Keratinocyte (primary cell): ENCODE data around the gene CACHD1. TPM values are rescaled to one million over a fixed set of nuclear protein-coding genes. Genes with fewer than 3 reads are reported as not detected.

Experiments
- DNase-seq: peaks from one replicate; pipeline ENCODE4 v3.0.0-alpha.2; 2011; ENCODE audit warnings: low read depth, missing footprints, low spot score
- FAIRE-seq: peaks from 2 replicates; lab custom pipeline; 2011; peaks lifted over from hg19 to GRCh38; lab: Jason Lieb, UNC
- H2AFZ ChIP-seq: 2 replicates; pipeline ENCODE4 v1.6.0; 2012; ENCODE audit warnings: low read length, control low read depth, inconsistent platforms; ENCODE audit not compliant: control insufficient read depth
- H3K27ac ChIP-seq: 2 replicates; pipeline ENCODE4 v1.5.1; 2011; ENCODE audit warnings: low read length; ENCODE audit not compliant: control insufficient read depth, insufficient read depth
- H3K27me3 ChIP-seq: 3 replicates; pipeline ENCODE4 v1.6.0; 2011; ENCODE audit warnings: low read length; ENCODE audit not compliant: control insufficient read depth, insufficient read depth; ENCODE audit errors: extremely low read depth
- H3K36me3 ChIP-seq, 2 experiments: 2 replicates in 1 of 2; 3 replicates in 1 of 2; pipeline ENCODE4 v1.5.1; 2011; ENCODE audit warnings: low read length in 2 of 2, mild to moderate bottlenecking in 1 of 2; ENCODE audit not compliant: control insufficient read depth in 2 of 2, insufficient read depth in 2 of 2; ENCODE audit errors: extremely low read depth in 1 of 2
- H3K4me1 ChIP-seq: 3 replicates; pipeline ENCODE4 v1.5.1; 2011; ENCODE audit warnings: low read length; ENCODE audit not compliant: control insufficient read depth, insufficient read depth; ENCODE audit errors: extremely low read depth
- H3K4me2 ChIP-seq: 3 replicates; pipeline ENCODE4 v1.6.0; 2011; ENCODE audit warnings: low read depth, low read length; ENCODE audit not compliant: control insufficient read depth, insufficient read depth; ENCODE audit errors: extremely low read depth
- H3K4me3 ChIP-seq, 3 experiments: fragments of 200-600 bp in 1 of 3; sonication (generic) in 1 of 3; 2 replicates in 2 of 3; 3 replicates in 1 of 3; pipeline ENCODE4 v1.5.1; 2011 to 2016; ENCODE audit warnings: low read length in 3 of 3, mild to moderate bottlenecking in 3 of 3, control low read depth in 2 of 3, inconsistent platforms in 1 of 3, low read depth in 1 of 3, mixed read lengths in 1 of 3, mixed run types in 1 of 3, moderate library complexity in 1 of 3; ENCODE audit not compliant: control insufficient read depth in 2 of 3, insufficient read depth in 2 of 3; ENCODE audit errors: extremely low read depth in 1 of 3
- H3K79me2 ChIP-seq: 2 replicates; pipeline ENCODE4 v1.6.0; 2012; ENCODE audit warnings: low read length; ENCODE audit not compliant: control insufficient read depth, insufficient read depth
- H3K9ac ChIP-seq: 3 replicates; pipeline ENCODE4 v1.6.0; 2011; ENCODE audit warnings: low read length; ENCODE audit not compliant: control insufficient read depth, insufficient read depth; ENCODE audit errors: extremely low read depth
- H3K9me1 ChIP-seq: 3 replicates; pipeline ENCODE4 v1.6.0; 2011; ENCODE audit warnings: low read length; ENCODE audit not compliant: control insufficient read depth, insufficient read depth; ENCODE audit errors: extremely low read depth
- H3K9me3 ChIP-seq: 2 replicates; pipeline ENCODE4 v1.5.1; 2012; ENCODE audit warnings: low read depth, low read length; ENCODE audit not compliant: control insufficient read depth
- H4K20me1 ChIP-seq: 3 replicates; pipeline ENCODE4 v1.6.0; 2011; ENCODE audit warnings: low read length; ENCODE audit not compliant: control insufficient read depth, insufficient read depth; ENCODE audit errors: extremely low read depth
- EZH2 ChIP-seq: IDR thresholded peaks from one replicate; pipeline ENCODE4 v1.6.1; 2012; ENCODE audit warnings: inconsistent platforms, mild to moderate bottlenecking, low read length, moderate library complexity
- dilution Hi-C: fragments of 300-500 bp; cut with MboI; formaldehyde crosslinking; loops from one replicate; pipeline ENCODE4 v1.7.0; 2020; ENCODE audit warnings: low sequenced_read_pairs; ENCODE audit not compliant: extremely low pct_ligation_motif_present
- polyA plus RNA-seq, 5 experiments: library from polyadenylated mRNA; depleted of rRNA in 3 of 5; stranded (reverse) in 3 of 5; stranded (forward) in 1 of 5; unstranded in 1 of 5; fragments of >200 nt; gene quantifications; 1 replicate in 1 of 5; 2 replicates in 3 of 5; 3 replicates in 1 of 5; pipeline versions ENCODE4 v1.2.1 to v1.2.3, GENCODE V29; 2011 to 2012; ENCODE audit warnings: missing spikeins in 2 of 5, low read depth in 1 of 5, low replicate concordance in 1 of 5
- TF ChIP-seq, protein P1 (sequence below), 3 experiments: IDR thresholded peaks in 1 of 3; conservative IDR thresholded peaks in 1 of 3; optimal IDR thresholded peaks in 1 of 3; 2 replicates in 2 of 3; 3 replicates in 1 of 3; pipeline versions ENCODE3 to v1.5.1; 2011; ENCODE audit warnings: low read length in 3 of 3, mild to moderate bottlenecking in 3 of 3, moderate library complexity in 2 of 3, control low read depth in 1 of 3, inconsistent platforms in 1 of 3; ENCODE audit not compliant: insufficient read depth in 2 of 3; ENCODE audit errors: extremely low read depth in 1 of 3

CACHD1 gene
- polyA plus RNA-seq, 1 donor (not counting 4 experiments of a cell fraction or from before 2014, with no cell fraction given) = 2.4 TPM

- no peaks in the 10 kb centered on the region for H3K79me2 ChIP-seq
- H3K9me1 ChIP-seq = no peaks in the 10 kb centered on the region
- H3K4me1 ChIP-seq = no peaks in the 10 kb centered on the region
- no peaks in the 10 kb centered on the region for H3K9me3 ChIP-seq
- DNase-seq = no peak
- no peak overlapping the region for H2AFZ ChIP-seq
- TF ChIP-seq, protein P1, sequence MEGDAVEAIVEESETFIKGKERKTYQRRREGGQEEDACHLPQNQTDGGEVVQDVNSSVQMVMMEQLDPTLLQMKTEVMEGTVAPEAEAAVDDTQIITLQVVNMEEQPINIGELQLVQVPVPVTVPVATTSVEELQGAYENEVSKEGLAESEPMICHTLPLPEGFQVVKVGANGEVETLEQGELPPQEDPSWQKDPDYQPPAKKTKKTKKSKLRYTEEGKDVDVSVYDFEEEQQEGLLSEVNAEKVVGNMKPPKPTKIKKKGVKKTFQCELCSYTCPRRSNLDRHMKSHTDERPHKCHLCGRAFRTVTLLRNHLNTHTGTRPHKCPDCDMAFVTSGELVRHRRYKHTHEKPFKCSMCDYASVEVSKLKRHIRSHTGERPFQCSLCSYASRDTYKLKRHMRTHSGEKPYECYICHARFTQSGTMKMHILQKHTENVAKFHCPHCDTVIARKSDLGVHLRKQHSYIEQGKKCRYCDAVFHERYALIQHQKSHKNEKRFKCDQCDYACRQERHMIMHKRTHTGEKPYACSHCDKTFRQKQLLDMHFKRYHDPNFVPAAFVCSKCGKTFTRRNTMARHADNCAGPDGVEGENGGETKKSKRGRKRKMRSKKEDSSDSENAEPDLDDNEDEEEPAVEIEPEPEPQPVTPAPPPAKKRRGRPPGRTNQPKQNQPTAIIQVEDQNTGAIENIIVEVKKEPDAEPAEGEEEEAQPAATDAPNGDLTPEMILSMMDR (optimal IDR thresholded peaks at IDR 0.05 in 1 of 3, IDR thresholded peaks at IDR 0.05 in 1 of 3, conservative IDR thresholded peaks at IDR 0.05 in 1 of 3; ENCODE audit: extremely low read depth in 1 of 3, insufficient read depth in 2 of 3, low read length in 3 of 3) = peak; percentile 11 to 34 (median 30)
- no peak for TF ChIP-seq EZH2
- no peaks in the 10 kb centered on the region for H3K36me3 ChIP-seq
- H3K9ac ChIP-seq = no peak overlapping the region
- no peak overlapping the region for H3K27ac ChIP-seq
- no peaks in the 10 kb centered on the region for H3K27me3 ChIP-seq
- no peak overlapping the region for H3K4me3 ChIP-seq
- dilution Hi-C loops = no loop called here
- no peak for FAIRE-seq
- no peaks in the 10 kb centered on the region for H4K20me1 ChIP-seq
- H3K4me2 ChIP-seq = no peak overlapping the region
Measured at GRCh38 chr1:64663668-64664067, 193.7 kb downstream of the CACHD1 start.

- Histone ChIP-seq H3K4me1 (no peaks in the 10 kb centered on the region), H2AFZ (no peak overlapping the region), H3K27ac (no peak overlapping the region), H3K9me3 (no peaks in the 10 kb centered on the region), H3K27me3 (no peaks in the 10 kb centered on the region), H3K9ac (no peak overlapping the region), H3K36me3 (no peaks in the 10 kb centered on the region), H3K79me2 (no peaks in the 10 kb centered on the region), H3K4me3 (no peak overlapping the region), H3K9me1 (no peaks in the 10 kb centered on the region), H4K20me1 (no peaks in the 10 kb centered on the region), H3K4me2 (no peak overlapping the region)
- DNase-seq (no peak), FAIRE-seq (no peak)
- TF ChIP-seq, protein P1 (optimal IDR thresholded peaks at IDR 0.05 in 1 of 3, IDR thresholded peaks at IDR 0.05 in 1 of 3, conservative IDR thresholded peaks at IDR 0.05 in 1 of 3; ENCODE audit: extremely low read depth in 1 of 3, insufficient read depth in 2 of 3, low read length in 3 of 3) = no peak
- TF ChIP-seq EZH2 = no peak
- dilution Hi-C loops = no loop called here
Measured at GRCh38 chr1:64664299-64664698, 194.4 kb downstream of the CACHD1 start.
